Measurements from ENCODE around the gene CLDN6.

The CLDN6 gene

DNA sequence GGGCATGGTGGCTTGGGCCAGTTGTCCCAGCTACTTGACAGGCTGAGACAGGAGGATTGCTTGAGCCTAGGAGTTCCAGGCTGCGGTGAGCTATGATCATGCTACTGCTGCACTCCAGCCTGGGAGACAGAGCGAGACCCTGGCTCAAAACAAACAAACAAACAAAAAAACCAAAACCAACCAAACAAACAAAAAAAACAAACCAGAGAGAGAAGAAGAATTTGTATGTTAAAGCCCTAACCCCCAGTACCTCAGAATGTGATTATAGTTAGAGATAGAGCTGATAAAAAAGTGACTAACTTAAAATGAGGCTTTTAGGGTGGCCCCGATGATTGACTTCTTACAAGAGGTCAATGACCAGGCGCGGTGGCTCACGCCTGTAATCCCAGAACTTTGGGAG is 26.7 kb upstream of the CLDN6 start:
- Histone ChIP-seq H3K9ac (ENCODE audit: low read length) (no peak overlapping the region), H3K4me3 (ENCODE audit: low read depth, low read length, poor library complexity, severe bottlenecking) (no peak overlapping the region), H3F3A (ENCODE audit: insufficient read depth, low read length) (no peaks in the 10 kb centered on the region), H2AFZ (ENCODE audit: low read length) (no peak overlapping the region), H3K27ac (ENCODE audit: low read depth, low read length, poor library complexity, severe bottlenecking) (no peak overlapping the region), H3K36me3 (ENCODE audit: insufficient read depth, low read length) (no peaks in the 10 kb centered on the region), H3K9me3 (ENCODE audit: low read length) (no peaks in the 10 kb centered on the region), H3K79me2 (ENCODE audit: insufficient read depth, low read length) (no peaks in the 10 kb centered on the region), H3K9me2 (ENCODE audit: low read depth, low read length) (no peaks in the 10 kb centered on the region), H3K4me1 (ENCODE audit: insufficient read depth, low read length, severe bottlenecking) (peaks cover 4% of the 10 kb centered on the region), H3K4me2 (ENCODE audit: low read length) (no peak overlapping the region), H4K20me1 (ENCODE audit: insufficient read depth, low read length) (no peaks in the 10 kb centered on the region), H3K27me3 (ENCODE audit: insufficient read depth, low read length) (0 out of 2 replicates have a peak, but pooled peaks cover 4% of the 10 kb centered on the region)
- TF ChIP-seq, protein P1, sequence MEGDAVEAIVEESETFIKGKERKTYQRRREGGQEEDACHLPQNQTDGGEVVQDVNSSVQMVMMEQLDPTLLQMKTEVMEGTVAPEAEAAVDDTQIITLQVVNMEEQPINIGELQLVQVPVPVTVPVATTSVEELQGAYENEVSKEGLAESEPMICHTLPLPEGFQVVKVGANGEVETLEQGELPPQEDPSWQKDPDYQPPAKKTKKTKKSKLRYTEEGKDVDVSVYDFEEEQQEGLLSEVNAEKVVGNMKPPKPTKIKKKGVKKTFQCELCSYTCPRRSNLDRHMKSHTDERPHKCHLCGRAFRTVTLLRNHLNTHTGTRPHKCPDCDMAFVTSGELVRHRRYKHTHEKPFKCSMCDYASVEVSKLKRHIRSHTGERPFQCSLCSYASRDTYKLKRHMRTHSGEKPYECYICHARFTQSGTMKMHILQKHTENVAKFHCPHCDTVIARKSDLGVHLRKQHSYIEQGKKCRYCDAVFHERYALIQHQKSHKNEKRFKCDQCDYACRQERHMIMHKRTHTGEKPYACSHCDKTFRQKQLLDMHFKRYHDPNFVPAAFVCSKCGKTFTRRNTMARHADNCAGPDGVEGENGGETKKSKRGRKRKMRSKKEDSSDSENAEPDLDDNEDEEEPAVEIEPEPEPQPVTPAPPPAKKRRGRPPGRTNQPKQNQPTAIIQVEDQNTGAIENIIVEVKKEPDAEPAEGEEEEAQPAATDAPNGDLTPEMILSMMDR (IDR thresholded peaks at IDR 0.05; ENCODE audit: low read length), result no peak
- TF ChIP-seq EZH2 (IDR thresholded peaks at IDR 0.05; ENCODE audit: borderline replicate concordance, low read length), result no peak

DNA sequence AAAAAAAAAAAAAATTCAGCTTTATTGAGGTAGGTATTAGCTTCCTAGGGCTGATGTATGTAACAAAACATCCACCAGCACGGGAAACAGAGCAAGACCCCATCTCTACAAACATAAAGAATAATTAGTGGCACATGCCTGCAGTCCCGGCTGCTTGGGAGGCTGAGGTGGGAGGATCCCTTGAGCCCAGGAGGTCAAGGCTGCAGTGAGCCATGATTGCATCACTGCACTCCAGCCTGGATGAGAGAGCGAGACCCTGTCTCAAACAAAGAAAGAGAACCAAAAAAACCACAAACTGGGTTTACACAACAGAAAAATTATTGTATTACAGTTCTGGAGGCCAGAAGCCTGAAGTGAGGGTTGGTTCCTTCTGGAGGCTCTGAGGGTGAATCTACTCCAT is 24.4 kb upstream of the CLDN6 start:
- no peak overlapping the region for H3K27ac ChIP-seq (ENCODE audit: low read depth, low read length, poor library complexity, severe bottlenecking)
- H2AFZ ChIP-seq (ENCODE audit: low read length), result no peak overlapping the region
- H3K9ac ChIP-seq (ENCODE audit: low read length), result no peak overlapping the region
- no peak overlapping the region for H3K4me3 ChIP-seq (ENCODE audit: low read depth, low read length, poor library complexity, severe bottlenecking)
- no peaks in the 10 kb centered on the region for H4K20me1 ChIP-seq (ENCODE audit: insufficient read depth, low read length)
- H3K27me3 ChIP-seq (ENCODE audit: insufficient read depth, low read length), result peaks cover 10% of the 10 kb centered on the region
- H3K9me3 ChIP-seq (ENCODE audit: low read length), result no peaks in the 10 kb centered on the region
- H3K4me2 ChIP-seq (ENCODE audit: low read length), result no peak overlapping the region
- H3K36me3 ChIP-seq (ENCODE audit: insufficient read depth, low read length), result no peaks in the 10 kb centered on the region
- TF ChIP-seq, protein P1 (IDR thresholded peaks at IDR 0.05; ENCODE audit: low read length), result no peak
- TF ChIP-seq EZH2 (IDR thresholded peaks at IDR 0.05; ENCODE audit: borderline replicate concordance, low read length), result no peak
- no peaks in the 10 kb centered on the region for H3K79me2 ChIP-seq (ENCODE audit: insufficient read depth, low read length)
- H3K4me1 ChIP-seq (ENCODE audit: insufficient read depth, low read length, severe bottlenecking), result peaks cover 4% of the 10 kb centered on the region
- no peaks in the 10 kb centered on the region for H3F3A ChIP-seq (ENCODE audit: insufficient read depth, low read length)
- H3K9me2 ChIP-seq (ENCODE audit: low read depth, low read length), result no peaks in the 10 kb centered on the region

DNA sequence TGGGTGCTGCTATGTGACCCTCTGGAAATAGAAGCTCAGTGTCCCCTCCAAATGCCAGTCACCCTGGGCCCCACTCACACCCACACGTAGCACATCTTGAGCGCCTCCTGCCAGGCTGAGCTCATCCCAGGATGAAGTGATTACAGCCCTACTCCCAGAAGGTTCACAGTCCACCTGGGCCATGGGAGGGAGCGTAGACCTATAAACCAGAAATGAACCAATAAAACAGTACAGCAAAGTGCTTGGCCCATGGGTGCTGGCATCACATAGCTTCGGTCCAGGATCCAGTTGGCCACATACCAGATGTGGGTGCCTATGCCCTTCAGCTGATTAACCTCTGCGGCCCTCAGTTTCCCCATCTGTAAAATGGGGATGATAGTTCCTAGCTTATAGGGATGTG is 20.9 kb upstream of the CLDN6 start:
- Histone ChIP-seq H3K4me3 (ENCODE audit: low read depth, low read length, poor library complexity, severe bottlenecking) (no peak overlapping the region), H3K9me3 (ENCODE audit: low read length) (no peaks in the 10 kb centered on the region), H3K4me2 (ENCODE audit: low read length) (no peak overlapping the region), H3K4me1 (ENCODE audit: insufficient read depth, low read length, severe bottlenecking) (no peaks in the 10 kb centered on the region), H3K27me3 (ENCODE audit: insufficient read depth, low read length) (peaks cover 10% of the 10 kb centered on the region), H3K9me2 (ENCODE audit: low read depth, low read length) (no peaks in the 10 kb centered on the region), H3F3A (ENCODE audit: insufficient read depth, low read length) (no peaks in the 10 kb centered on the region), H4K20me1 (ENCODE audit: insufficient read depth, low read length) (no peaks in the 10 kb centered on the region), H3K79me2 (ENCODE audit: insufficient read depth, low read length) (no peaks in the 10 kb centered on the region), H3K36me3 (ENCODE audit: insufficient read depth, low read length) (no peaks in the 10 kb centered on the region), H2AFZ (ENCODE audit: low read length) (no peak overlapping the region), H3K27ac (ENCODE audit: low read depth, low read length, poor library complexity, severe bottlenecking) (no peak overlapping the region), H3K9ac (ENCODE audit: low read length) (no peak overlapping the region)
- TF ChIP-seq, protein P1 (IDR thresholded peaks at IDR 0.05; ENCODE audit: low read length), result no peak
- TF ChIP-seq EZH2 (IDR thresholded peaks at IDR 0.05; ENCODE audit: borderline replicate concordance, low read length), result no peak

Measured in OCI-LY1 (cell line).